HTR-8/SVneo (cell line): ENCODE results near the gene VMO1.
A peak's percentile ranks its signal among the peaks of the same experiment; 100 is the strongest.

Experiments
- DNase-seq: peaks from one replicate; pipeline ENCODE4 v3.0.0; 2011; ENCODE audit warnings: low spot score, mixed read lengths; ENCODE audit not compliant: insufficient read length
- FAIRE-seq: peaks from 2 replicates; lab custom pipeline; 2011; peaks lifted over from hg19 to GRCh38; lab: Jason Lieb, UNC

VMO1 gene

GRCh38 chr17:4766723-4767122, 19.4 kb downstream of the VMO1 start:
- no peak for DNase-seq

GRCh38 chr17:4766201-4766600, 20.0 kb downstream of the VMO1 start:
- FAIRE-seq = no peak
- DNase-seq = no peak

More at GRCh38 chr17:4766723-4767122, 19.4 kb downstream of the VMO1 start:
- no peak for FAIRE-seq

GRCh38 chr17:4764595-4764994, 21.6 kb downstream of the VMO1 start:
- DNase-seq (no peak), FAIRE-seq (no peak)

- DNase-seq (no peak), FAIRE-seq (no peak)
Observed at GRCh38 chr17:4759776-4760236, 26.4 kb downstream of the VMO1 start.

GRCh38 chr17:4753392-4753791, 32.8 kb downstream of the VMO1 start:
- FAIRE-seq = no peak
- DNase-seq = no peak

- FAIRE-seq = no peak
- no peak for DNase-seq
Observed at GRCh38 chr17:4751932-4752331, 34.2 kb downstream of the VMO1 start.

- FAIRE-seq = no peak
- no peak for DNase-seq
Observed at GRCh38 chr17:4750606-4751005, 35.6 kb downstream of the VMO1 start.

GRCh38 chr17:4748686-4749085, 37.5 kb downstream of the VMO1 start:
- no peak for FAIRE-seq
- DNase-seq = no peak

- FAIRE-seq (no peak), DNase-seq (no peak)
Observed at GRCh38 chr17:4747847-4748246, 38.3 kb downstream of the VMO1 start.

- DNase-seq = no peak
Observed at GRCh38 chr17:4744999-4745969, 40.9 kb downstream of the VMO1 start.

GRCh38 chr17:4743898-4744297, 42.3 kb downstream of the VMO1 start:
- DNase-seq (no peak), FAIRE-seq (no peak)

More at GRCh38 chr17:4744999-4745969, 40.9 kb downstream of the VMO1 start:
- no peak for FAIRE-seq

- DNase-seq (no peak), FAIRE-seq (no peak)
Observed at GRCh38 chr17:4743216-4743615, 42.9 kb downstream of the VMO1 start.

GRCh38 chr17:4742629-4743028, 43.5 kb downstream of the VMO1 start:
- no peak for FAIRE-seq
- no peak for DNase-seq

- DNase-seq (no peak), FAIRE-seq (no peak)
Observed at GRCh38 chr17:4742133-4742532, 44.0 kb downstream of the VMO1 start.

GRCh38 chr17:4741544-4741943, 44.6 kb downstream of the VMO1 start:
- DNase-seq (no peak), FAIRE-seq (no peak)

GRCh38 chr17:4740584-4740983, 45.6 kb downstream of the VMO1 start:
- no peak for FAIRE-seq

GRCh38 chr17:4740025-4740351, 46.2 kb downstream of the VMO1 start:
- no peak for FAIRE-seq
- no peak for DNase-seq

More at GRCh38 chr17:4740584-4740983, 45.6 kb downstream of the VMO1 start:
- DNase-seq = no peak

- FAIRE-seq (peak; percentile 68), DNase-seq (peak; percentile 46)
Observed at GRCh38 chr17:4739122-4740024, 46.8 kb downstream of the VMO1 start, which contains the start of the genes CXCL16 and ZMYND15. TSS of gene CXCL16 (minus strand) at chr17:4739928. CDS start at chr17:4739339, 589 bp downstream. TSS of gene ZMYND15 (plus strand) at chr17:4739833. CDS start at chr17:4740549, 716 bp downstream.

GRCh38 chr17:4738136-4739121, 47.7 kb downstream of the VMO1 start:
- DNase-seq (no peak), FAIRE-seq (no peak)
